ENCODE measurements around the gene NAPB. TPM values are rescaled to one million over a fixed set of nuclear protein-coding genes. Genes with fewer than 3 reads are reported as not detected.

The NAPB gene
- total and polyA plus RNA-seq, 4 experiments from 2014 or later = 5.8 to 14.9 (median 9.8) TPM

DNA sequence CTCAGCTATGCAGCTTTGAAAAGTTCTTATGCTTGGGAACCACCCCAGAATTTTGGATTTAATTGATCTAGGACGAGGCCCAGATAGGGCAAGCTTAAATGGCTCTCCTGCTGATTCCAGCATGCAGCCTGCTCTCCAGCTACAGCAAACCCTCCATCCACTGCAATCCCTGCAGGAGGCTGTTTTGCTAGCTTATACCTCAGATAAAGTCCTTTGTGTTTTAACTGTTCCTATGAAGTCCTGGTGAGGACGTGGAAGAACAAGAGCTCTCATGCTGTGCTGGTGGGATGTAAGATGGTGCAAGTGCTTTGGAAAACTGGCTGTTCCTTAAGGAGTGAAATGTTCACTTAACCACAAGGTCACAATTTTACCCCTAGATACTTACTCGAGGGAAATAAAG is 96.2 kb downstream of the NAPB start:
- peaks cover 0 to 1% of the 10 kb centered on the region in 2 donors for H3K27me3 Mint-ChIP-seq
- DNase-seq = no peak
- H3K4me3 Mint-ChIP-seq = no peak overlapping the region
- no peaks in the 10 kb centered on the region for H3K4me1 Mint-ChIP-seq
- Histone ChIP-seq H3K27me3 (ENCODE audit: insufficient read depth, low read length) (no peaks in the 10 kb centered on the region), H3K36me3 (ENCODE audit: insufficient read depth, low read length) (no peaks in the 10 kb centered on the region), H3K4me3 (ENCODE audit: low read length in 2 of 2) (no peak overlapping the region), H3K4me1 (ENCODE audit: insufficient read depth, low read length) (no peaks in the 10 kb centered on the region), H3K9me3 (ENCODE audit: control insufficient read depth in 1 of 2, low read length in 2 of 2) (no peaks in the 10 kb centered on the region), H3K27ac (ENCODE audit: low read depth, low read length) (no peak overlapping the region)
- no peaks in the 10 kb centered on the region for H3K36me3 Mint-ChIP-seq
- ChIA-PET CTCF (ENCODE audit: partially characterized antibody) (interaction anchor here (0.6 to 1.1 kb wide), 2 partner anchors 633 to 795 kb away, joined by 3 read pairs; no protein-coding TSS in a partner anchor), POLR2A (ENCODE audit: partially characterized antibody) (no interaction called here)
- intact Hi-C loops (cut with micrococcal nuclease) = no loop called here
- H3K9me3 Mint-ChIP-seq = no peaks in the 10 kb centered on the region
- no peak overlapping the region for H3K27ac Mint-ChIP-seq

Other genes starting within 250 kb of the NAPB start
- gene NXT1, start 70.7 kb downstream of the NAPB start, total RNA-seq = 10 to 100 TPM; 21.5 to 23.6 TPM
- gene NXT1, start 70.7 kb downstream of the NAPB start, polyA plus RNA-seq = 100 to 1,000 TPM in 1 of 2 donors, 10 to 100 TPM in 1; 59.9 to 102 TPM
- gene GZF1, start 59.3 kb downstream of the NAPB start, total RNA-seq = 10 to 100 TPM; 12.8 to 14.1 TPM
- gene GZF1, start 59.3 kb downstream of the NAPB start, polyA plus RNA-seq = 1 to 10 TPM; 2.6 to 3.5 TPM
- not detected for gene CSTL1, start 18.2 kb upstream of the NAPB start, total RNA-seq
- gene CSTL1, start 18.2 kb upstream of the NAPB start, polyA plus RNA-seq = not detected
- gene CST11, start 31.4 kb upstream of the NAPB start, total RNA-seq = not detected
- gene CST11, start 31.4 kb upstream of the NAPB start, polyA plus RNA-seq = not detected
- gene CST8, start 69.6 kb upstream of the NAPB start, total RNA-seq = not detected
- gene CST8, start 69.6 kb upstream of the NAPB start, polyA plus RNA-seq = not detected
- not detected for gene CST9L, start 147.0 kb upstream of the NAPB start, total RNA-seq
- not detected for gene CST9L, start 147.0 kb upstream of the NAPB start, polyA plus RNA-seq
- not detected for gene CST9, start 184.4 kb upstream of the NAPB start, total RNA-seq
- gene CST9, start 184.4 kb upstream of the NAPB start, polyA plus RNA-seq = not detected
- 1 to 10 TPM; 8.1 to 8.3 TPM for gene CST3, start 216.5 kb upstream of the NAPB start, total RNA-seq
- gene CST3, start 216.5 kb upstream of the NAPB start, polyA plus RNA-seq = 1 to 10 TPM in 1 of 2 donors, under 1 TPM in 1; 0.31 to 4.2 TPM